ENCODE measurements around the gene POU1F1.

DNA sequence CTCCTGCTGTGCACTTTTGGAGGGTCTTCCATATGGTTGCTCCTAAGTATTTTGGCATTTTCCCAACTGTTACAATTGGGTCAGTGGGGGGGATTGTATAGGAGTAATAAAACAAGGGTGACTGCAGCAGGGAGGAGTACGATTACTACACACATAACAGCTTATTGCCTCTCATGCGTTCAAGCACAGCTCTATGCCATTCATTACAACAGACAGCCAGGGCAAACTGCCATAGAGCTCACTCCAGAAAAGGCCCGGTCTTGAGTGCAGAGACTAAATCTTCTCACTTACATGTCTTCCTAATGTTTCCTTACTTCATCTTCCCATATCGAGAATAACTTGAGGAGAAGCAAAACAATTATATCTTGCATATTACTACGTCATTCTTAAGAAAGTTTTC, 50.7 kb downstream of the POU1F1 start:
- no peak for TF ChIP-seq POLR2A (IDR thresholded peaks at IDR 0.05)
- TF ChIP-seq, protein P1, sequence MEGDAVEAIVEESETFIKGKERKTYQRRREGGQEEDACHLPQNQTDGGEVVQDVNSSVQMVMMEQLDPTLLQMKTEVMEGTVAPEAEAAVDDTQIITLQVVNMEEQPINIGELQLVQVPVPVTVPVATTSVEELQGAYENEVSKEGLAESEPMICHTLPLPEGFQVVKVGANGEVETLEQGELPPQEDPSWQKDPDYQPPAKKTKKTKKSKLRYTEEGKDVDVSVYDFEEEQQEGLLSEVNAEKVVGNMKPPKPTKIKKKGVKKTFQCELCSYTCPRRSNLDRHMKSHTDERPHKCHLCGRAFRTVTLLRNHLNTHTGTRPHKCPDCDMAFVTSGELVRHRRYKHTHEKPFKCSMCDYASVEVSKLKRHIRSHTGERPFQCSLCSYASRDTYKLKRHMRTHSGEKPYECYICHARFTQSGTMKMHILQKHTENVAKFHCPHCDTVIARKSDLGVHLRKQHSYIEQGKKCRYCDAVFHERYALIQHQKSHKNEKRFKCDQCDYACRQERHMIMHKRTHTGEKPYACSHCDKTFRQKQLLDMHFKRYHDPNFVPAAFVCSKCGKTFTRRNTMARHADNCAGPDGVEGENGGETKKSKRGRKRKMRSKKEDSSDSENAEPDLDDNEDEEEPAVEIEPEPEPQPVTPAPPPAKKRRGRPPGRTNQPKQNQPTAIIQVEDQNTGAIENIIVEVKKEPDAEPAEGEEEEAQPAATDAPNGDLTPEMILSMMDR (IDR thresholded peaks at IDR 0.05) = no peak

All from suprapubic skin (tissue), 3 donors.